Upper lobe of right lung (tissue), 1 donor: ENCODE data around the gene EPB41L5. TPM values are rescaled to one million over a fixed set of nuclear protein-coding genes. Genes with fewer than 3 reads are reported as not detected.

Source experiments
- ATAC-seq: fragments of 200-7000 bp; cut with Tn5 transposase; one replicate; pipeline ENCODE4 v1.9.1; 2020; ENCODE audit warnings: mild to moderate bottlenecking, moderate library complexity
- DNase-seq: peaks from one replicate; pipeline ENCODE4 v3.0.0-alpha.2; 2020
- H3K27ac ChIP-seq: fragments of 200-600 bp; one replicate; pipeline ENCODE4 v1.8.0; 2022
- H3K27me3 ChIP-seq: fragments of 200-600 bp; one replicate; pipeline ENCODE4 v1.8.0; 2022; ENCODE audit warnings: mild to moderate bottlenecking
- H3K36me3 ChIP-seq: fragments of 200-600 bp; one replicate; pipeline ENCODE4 v1.8.0; 2022
- H3K4me1 ChIP-seq: fragments of 200-600 bp; one replicate; pipeline ENCODE4 v1.8.0; 2022
- H3K4me3 ChIP-seq: fragments of 200-600 bp; one replicate; pipeline ENCODE4 v1.8.0; 2022; ENCODE audit warnings: mild to moderate bottlenecking
- H3K9me3 ChIP-seq: fragments of 200-600 bp; one replicate; pipeline ENCODE4 v1.8.0; 2022
- intact Hi-C: fragments of 100-400 bp; cut with DNase I; formaldehyde crosslinking; loops from one replicate; pipeline ENCODE4 v1.11.0; 2022
- total RNA-seq: library from RNA; stranded (reverse); fragmentation: NEBNext Ultra II Directional; extraction: Animal tissue kit (Norgen Biotek cat#: 25700); gene quantifications from one replicate; pipeline ENCODE4 v1.2.1, GENCODE V29; 2021
- TF ChIP-seq, protein P1 (sequence below): fragments of 200-600 bp; IDR thresholded peaks from one replicate; pipeline ENCODE4 v1.8.0; 2022; ENCODE audit warnings: antibody characterized with exemption
- donor health status: DM: no; HTN: yes; CAD: no; lungs with severe emphysema.

EPB41L5 gene
- total RNA-seq, 1 donor from 2014 or later: 85.5 TPM

GRCh38 chr2:120013597-120014223 lies 833 bp downstream of the EPB41L5 start:
- DNase-seq: peak; percentile 74

GRCh38 chr2:120014226-120014980 lies 1.5 kb downstream of the EPB41L5 start:
- TF ChIP-seq, protein P1, sequence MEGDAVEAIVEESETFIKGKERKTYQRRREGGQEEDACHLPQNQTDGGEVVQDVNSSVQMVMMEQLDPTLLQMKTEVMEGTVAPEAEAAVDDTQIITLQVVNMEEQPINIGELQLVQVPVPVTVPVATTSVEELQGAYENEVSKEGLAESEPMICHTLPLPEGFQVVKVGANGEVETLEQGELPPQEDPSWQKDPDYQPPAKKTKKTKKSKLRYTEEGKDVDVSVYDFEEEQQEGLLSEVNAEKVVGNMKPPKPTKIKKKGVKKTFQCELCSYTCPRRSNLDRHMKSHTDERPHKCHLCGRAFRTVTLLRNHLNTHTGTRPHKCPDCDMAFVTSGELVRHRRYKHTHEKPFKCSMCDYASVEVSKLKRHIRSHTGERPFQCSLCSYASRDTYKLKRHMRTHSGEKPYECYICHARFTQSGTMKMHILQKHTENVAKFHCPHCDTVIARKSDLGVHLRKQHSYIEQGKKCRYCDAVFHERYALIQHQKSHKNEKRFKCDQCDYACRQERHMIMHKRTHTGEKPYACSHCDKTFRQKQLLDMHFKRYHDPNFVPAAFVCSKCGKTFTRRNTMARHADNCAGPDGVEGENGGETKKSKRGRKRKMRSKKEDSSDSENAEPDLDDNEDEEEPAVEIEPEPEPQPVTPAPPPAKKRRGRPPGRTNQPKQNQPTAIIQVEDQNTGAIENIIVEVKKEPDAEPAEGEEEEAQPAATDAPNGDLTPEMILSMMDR: no peak
- H3K27ac ChIP-seq: no peak overlapping the region
- H3K4me3 ChIP-seq: peak overlapping the region; percentile 85
- intact Hi-C loops: no loop called here
- DNase-seq: no peak
- H3K9me3 ChIP-seq: no peaks in the 10 kb centered on the region
- ATAC-seq: peak; percentile 24
- H3K4me1 ChIP-seq: peaks cover 5% of the 10 kb centered on the region
- H3K36me3 ChIP-seq: no peaks in the 10 kb centered on the region
- H3K27me3 ChIP-seq: no peaks in the 10 kb centered on the region

More at GRCh38 chr2:120013597-120014223, 833 bp downstream of the EPB41L5 start:
- H3K9me3 ChIP-seq: no peaks in the 10 kb centered on the region
- TF ChIP-seq, protein P1: no peak
- no peaks in the 10 kb centered on the region for H3K27me3 ChIP-seq
- ATAC-seq: peak; percentile 4
- no peaks in the 10 kb centered on the region for H3K36me3 ChIP-seq
- intact Hi-C loops: no loop called here
- H3K4me1 ChIP-seq: peaks cover 5% of the 10 kb centered on the region
- H3K4me3 ChIP-seq: peak overlapping the region; percentile 85
- peak overlapping the region; percentile 90 for H3K27ac ChIP-seq

- no peak overlapping the region for H3K27ac ChIP-seq
- intact Hi-C loops: no loop called here
- no peaks in the 10 kb centered on the region for H3K9me3 ChIP-seq
- no peaks in the 10 kb centered on the region for H3K36me3 ChIP-seq
- no peak overlapping the region for H3K4me3 ChIP-seq
- peaks cover 5% of the 10 kb centered on the region for H3K4me1 ChIP-seq
- ATAC-seq (no peak), DNase-seq (no peak)
- TF ChIP-seq, protein P1: no peak
- no peaks in the 10 kb centered on the region for H3K27me3 ChIP-seq
These were observed 3.9 kb downstream of the EPB41L5 start for GRCh38 chr2:120016800-120017199.

GRCh38 chr2:120017201-120017600 lies 4.3 kb downstream of the EPB41L5 start:
- Histone ChIP-seq H3K27ac (no peak overlapping the region), H3K36me3 (no peaks in the 10 kb centered on the region), H3K4me1 (peaks cover 3% of the 10 kb centered on the region), H3K9me3 (no peaks in the 10 kb centered on the region), H3K27me3 (no peaks in the 10 kb centered on the region), H3K4me3 (no peak overlapping the region)
- intact Hi-C loops: no loop called here
- TF ChIP-seq, protein P1: no peak
- ATAC-seq (no peak), DNase-seq (no peak)

GRCh38 chr2:120018549-120018948 lies 5.7 kb downstream of the EPB41L5 start:
- no peaks in the 10 kb centered on the region for H3K4me1 ChIP-seq
- intact Hi-C loops: no loop called here
- no peaks in the 10 kb centered on the region for H3K27me3 ChIP-seq
- H3K4me3 ChIP-seq: no peak overlapping the region
- H3K9me3 ChIP-seq: no peaks in the 10 kb centered on the region
- no peak for DNase-seq
- ATAC-seq: peak; percentile 55
- TF ChIP-seq, protein P1: no peak
- H3K27ac ChIP-seq: no peak overlapping the region
- no peaks in the 10 kb centered on the region for H3K36me3 ChIP-seq
